ENCODE measurements around the gene KRTAP10-1.
"Not testable (repeated sequence)": the region's sequence is repeated elsewhere in the genome, so short reads cannot be mapped to it uniquely, and the experiment has no call there.

KRTAP10-1 gene

GRCh38 chr21:44569861-44570517 is 30.0 kb upstream of the KRTAP10-1 start:
- no peak for DNase-seq

- no peak for DNase-seq
Measured at GRCh38 chr21:44568667-44569556, 28.9 kb upstream of the KRTAP10-1 start.

- no peak for DNase-seq
Measured at GRCh38 chr21:44568261-44568660, 28.3 kb upstream of the KRTAP10-1 start.

- DNase-seq = no peak
Measured at GRCh38 chr21:44567481-44568171, 27.6 kb upstream of the KRTAP10-1 start.

- DNase-seq = no peak
Measured at GRCh38 chr21:44566403-44566802, 26.4 kb upstream of the KRTAP10-1 start.

- DNase-seq = no peak
Measured at GRCh38 chr21:44564886-44565598, 25.0 kb upstream of the KRTAP10-1 start.

GRCh38 chr21:44564099-44564498 is 24.1 kb upstream of the KRTAP10-1 start:
- no peak for DNase-seq

- no peak for DNase-seq
Measured at GRCh38 chr21:44558695-44559094, 18.7 kb upstream of the KRTAP10-1 start, which contains the start of gene KRTAP10-3. Gene KRTAP10-3, minus strand, starts transcription at chr21:44558795. Its CDS starts 80 bp downstream, at chr21:44558715.

GRCh38 chr21:44558329-44558675 is 18.3 kb upstream of the KRTAP10-1 start:
- DNase-seq = not testable (repeated sequence)

- no peak for DNase-seq
Measured at GRCh38 chr21:44557491-44558328, 17.7 kb upstream of the KRTAP10-1 start.

GRCh38 chr21:44556879-44557278 is 16.9 kb upstream of the KRTAP10-1 start:
- no peak for DNase-seq

- no peak for DNase-seq
Measured at GRCh38 chr21:44555200-44555875, 15.3 kb upstream of the KRTAP10-1 start.

- DNase-seq = no peak
Measured at GRCh38 chr21:44552681-44553080, 12.7 kb upstream of the KRTAP10-1 start.

GRCh38 chr21:44552136-44552535 is 12.1 kb upstream of the KRTAP10-1 start:
- DNase-seq = no peak

- no peak for DNase-seq
Measured at GRCh38 chr21:44551340-44551961, 11.5 kb upstream of the KRTAP10-1 start, which contains the start of gene KRTAP10-2. Gene KRTAP10-2, minus strand, starts transcription at chr21:44551505. Its CDS starts 47 bp downstream, at chr21:44551458.

GRCh38 chr21:44550807-44551206 is 10.8 kb upstream of the KRTAP10-1 start:
- DNase-seq = peak in 1 of 2 experiments; percentile 15

- not testable (repeated sequence) for DNase-seq
Measured at GRCh38 chr21:44550285-44550684, 10.3 kb upstream of the KRTAP10-1 start.

- peak in 1 of 2 experiments; percentile 13 for DNase-seq
Measured at GRCh38 chr21:44549525-44550211, 9.7 kb upstream of the KRTAP10-1 start.

- no peak for DNase-seq
Measured at GRCh38 chr21:44548922-44549321, 8.9 kb upstream of the KRTAP10-1 start.

- DNase-seq = no peak
Measured at GRCh38 chr21:44548381-44548780, 8.4 kb upstream of the KRTAP10-1 start.

Data from activated T-cell treated with anti-CD3 and anti-CD28 coated beads, Interleukin-2, amount 50 U/mL, for 48 hours (primary cell).